AG09309 (cell line): Measurements from ENCODE around the gene ALG12.

Source experiments
- DNase-seq: peaks from one replicate; pipeline ENCODE4 v3.0.0-alpha.2; 2010; ENCODE audit warnings: low read depth
- H3K4me3 ChIP-seq: 2 replicates; pipeline ENCODE4 v1.5.1; 2011; ENCODE audit warnings: mild to moderate bottlenecking, low read depth, low read length, moderate library complexity; ENCODE audit not compliant: control insufficient read depth
- CTCF ChIP-seq: IDR thresholded peaks from 2 replicates; pipeline ENCODE4 v1.5.1; 2011; ENCODE audit warnings: mild to moderate bottlenecking, low read depth, low read length, inconsistent platforms; ENCODE audit not compliant: insufficient read depth, control insufficient read depth; ENCODE audit errors: missing control alignments

Gene ALG12

GRCh38 chr22:49873228-49873940 is 44.9 kb downstream of the ALG12 start:
- TF ChIP-seq CTCF, result no peak
- no peak for DNase-seq

DNA sequence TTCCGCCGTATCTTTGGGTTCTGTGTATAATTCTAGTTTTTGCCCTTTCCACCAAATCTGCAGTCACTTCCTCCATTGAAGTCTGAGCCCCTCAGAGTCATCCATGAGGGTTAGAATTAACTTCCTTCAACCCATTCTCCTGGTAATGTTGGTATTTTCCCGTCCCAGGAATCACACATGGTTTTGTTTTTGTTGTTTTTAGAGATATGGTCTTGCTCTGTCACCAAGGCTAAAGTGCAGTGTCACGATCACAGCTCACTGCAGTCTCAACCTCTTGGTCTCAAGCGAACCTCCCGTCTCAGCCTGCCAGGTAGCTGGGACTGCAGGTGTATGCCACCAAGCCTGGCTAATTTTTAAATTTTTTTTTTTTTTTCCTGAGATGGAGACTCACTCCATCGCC is 45.9 kb downstream of the ALG12 start:
- no peak overlapping the region for H3K4me3 ChIP-seq
- no peak for DNase-seq
- no peak for TF ChIP-seq CTCF

More at GRCh38 chr22:49873228-49873940, 44.9 kb downstream of the ALG12 start:
- H3K4me3 ChIP-seq, result no peak overlapping the region

- DNase-seq, result no peak
- TF ChIP-seq CTCF, result no peak
Measured at GRCh38 chr22:49871482-49871881, 46.8 kb downstream of the ALG12 start.

GRCh38 chr22:49869845-49870712 is 48.2 kb downstream of the ALG12 start:
- no peak overlapping the region for H3K4me3 ChIP-seq
- no peak for DNase-seq
- TF ChIP-seq CTCF, result no peak

More at GRCh38 chr22:49871482-49871881, 46.8 kb downstream of the ALG12 start:
- no peak overlapping the region for H3K4me3 ChIP-seq

DNA sequence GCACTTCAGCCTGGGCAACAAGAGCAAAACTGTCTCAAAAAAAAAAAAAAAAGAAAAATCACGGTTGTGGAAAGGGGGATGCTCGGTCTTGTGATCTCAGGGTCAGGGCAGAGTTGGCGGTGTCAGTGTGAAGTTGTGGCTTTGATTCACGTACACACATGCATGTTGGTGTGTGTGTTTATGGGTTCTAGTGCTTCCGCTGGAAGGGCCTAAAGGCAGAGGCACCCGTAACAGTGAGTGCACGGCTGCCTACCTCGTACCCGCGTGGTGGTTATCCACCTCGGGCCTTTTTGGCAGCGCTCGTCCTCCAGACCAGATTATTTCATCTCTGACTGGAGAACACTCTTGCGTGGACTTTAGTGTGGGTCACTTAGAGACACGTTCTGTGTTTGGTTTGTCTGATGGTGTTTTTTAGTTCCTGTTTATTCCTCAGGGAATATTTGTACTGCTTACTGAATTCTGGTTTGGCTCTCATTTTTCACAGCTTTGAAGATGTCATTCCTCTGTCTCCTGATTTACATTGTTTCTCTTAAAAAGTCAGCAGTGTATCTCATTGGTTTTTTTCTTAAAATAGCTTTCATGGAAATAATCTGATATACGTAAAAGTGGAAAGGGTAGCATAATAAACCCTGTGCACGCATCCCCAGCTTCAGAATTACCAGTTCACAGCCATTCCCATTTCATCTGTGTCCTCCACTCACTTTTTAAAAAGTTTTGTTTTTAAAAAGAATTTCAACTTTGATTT is 49.0 kb downstream of the ALG12 start:
- H3K4me3 ChIP-seq, result no peak overlapping the region
- no peak for TF ChIP-seq CTCF
- DNase-seq, result no peak
